CD14-positive monocyte (primary cell): Measurements from ENCODE around the gene ZAR1L. TPM values are rescaled to one million over a fixed set of nuclear protein-coding genes. Genes with fewer than 3 reads are reported as not detected.

Experiments
- DNase-seq, 3 donors: peaks; one replicate each; pipeline ENCODE4 v3.0.0-alpha.2; 2011 to 2022
- H2AFZ ChIP-seq: 2 replicates; pipeline ENCODE4 v1.6.0; 2012; ENCODE audit warnings: mild to moderate bottlenecking, low read depth, low read length, inconsistent platforms; ENCODE audit not compliant: insufficient read depth, poor library complexity, severe bottlenecking
- H3K27ac ChIP-seq, 2 donors: 1 replicate in 1 of 2; 2 replicates in 1 of 2; pipeline ENCODE4 v1.5.1; 2012 to 2013; ENCODE audit warnings: low read length in 2 of 2, control low read depth in 1 of 2, inconsistent platforms in 1 of 2, low read depth in 1 of 2, mild to moderate bottlenecking in 1 of 2
- H3K27me3 ChIP-seq, 2 donors: one replicate each; pipeline versions ENCODE4 v1.6.0 to v1.6.1; 2011 to 2013; ENCODE audit warnings: low read length in 2 of 2; ENCODE audit not compliant: control insufficient read depth in 2 of 2, insufficient read depth in 2 of 2
- H3K36me3 ChIP-seq, 2 donors: replicated peaks in 1 of 2; 1 replicate in 1 of 2; 2 replicates in 1 of 2; pipeline versions ENCODE4 v1.5.1 to v1.6.1; 2012 to 2013; ENCODE audit warnings: low read length in 2 of 2, control low read depth in 1 of 2, inconsistent platforms in 1 of 2, mild to moderate bottlenecking in 1 of 2; ENCODE audit not compliant: insufficient read depth in 2 of 2, control insufficient read depth in 1 of 2
- H3K4me1 ChIP-seq, 2 donors: 1 replicate in 1 of 2; 2 replicates in 1 of 2; pipeline versions ENCODE4 v1.5.1 to v1.6.1; 2012 to 2013; ENCODE audit warnings: low read length in 2 of 2, control low read depth in 1 of 2, inconsistent platforms in 1 of 2, mild to moderate bottlenecking in 1 of 2, moderate library complexity in 1 of 2; ENCODE audit not compliant: insufficient read depth in 2 of 2, control insufficient read depth in 1 of 2
- H3K4me2 ChIP-seq: replicated peaks from 2 replicates; pipeline ENCODE3; 2012; ENCODE audit warnings: low read length, moderate library complexity, mild to moderate bottlenecking; ENCODE audit not compliant: poor library complexity, severe bottlenecking; ENCODE audit errors: extremely low read depth
- H3K4me3 ChIP-seq, 3 experiments: fragments of 200-600 bp in 1 of 3; sonication (generic) in 1 of 3; replicated peaks in 1 of 3; 1 replicate in 2 of 3; 2 replicates in 1 of 3; pipeline ENCODE4 v1.5.1; 2011 to 2013; ENCODE audit warnings: low read length in 3 of 3, mild to moderate bottlenecking in 3 of 3, control low read depth in 2 of 3, low read depth in 2 of 3, inconsistent platforms in 1 of 3, moderate library complexity in 1 of 3
- H3K79me2 ChIP-seq: 2 replicates; pipeline ENCODE4 v1.6.0; 2012; ENCODE audit warnings: mild to moderate bottlenecking, control low read depth, inconsistent platforms, low read length, moderate library complexity; ENCODE audit not compliant: insufficient read depth
- H3K9ac ChIP-seq: 2 replicates; pipeline ENCODE4 v1.6.0; 2017; ENCODE audit warnings: low read length, mild to moderate bottlenecking; ENCODE audit not compliant: insufficient read depth, poor library complexity, severe bottlenecking
- H3K9me3 ChIP-seq, 2 donors: replicated peaks in 1 of 2; 1 replicate in 1 of 2; 2 replicates in 1 of 2; pipeline versions ENCODE4 v1.5.1 to v1.6.1; 2012 to 2013; ENCODE audit warnings: low read length in 2 of 2, control low read depth in 1 of 2; ENCODE audit not compliant: control insufficient read depth in 1 of 2, insufficient read depth in 1 of 2
- H4K20me1 ChIP-seq: 2 replicates; pipeline ENCODE4 v1.6.0; 2012; ENCODE audit warnings: mild to moderate bottlenecking, low read length, control low read depth, moderate library complexity; ENCODE audit not compliant: insufficient read depth
- H3K27ac Mint-ChIP-seq, 7 donors: one replicate each; pipeline ENCODE4 v1.8.0; 2020; ENCODE audit warnings: mild to moderate bottlenecking in 7 of 7, mixed read lengths in 7 of 7, moderate library complexity in 6 of 7, inconsistent platforms in 2 of 7
- H3K27me3 Mint-ChIP-seq, 3 donors: one replicate each; pipeline ENCODE4 v1.8.0; 2021 to 2022; ENCODE audit warnings: low read depth in 3 of 3, mild to moderate bottlenecking in 3 of 3, mixed read lengths in 3 of 3, moderate library complexity in 3 of 3, inconsistent platforms in 1 of 3
- H3K36me3 Mint-ChIP-seq, 2 donors: one replicate each; pipeline ENCODE4 v1.8.0; 2020; ENCODE audit warnings: mixed read lengths in 2 of 2, inconsistent platforms in 1 of 2, mild to moderate bottlenecking in 1 of 2
- H3K4me1 Mint-ChIP-seq: one replicate; pipeline ENCODE4 v1.8.0; 2020; ENCODE audit warnings: mild to moderate bottlenecking, mixed read lengths
- H3K4me3 Mint-ChIP-seq, 2 donors: one replicate each; pipeline ENCODE4 v1.8.0; 2020; ENCODE audit warnings: mild to moderate bottlenecking in 2 of 2, mixed read lengths in 2 of 2, moderate library complexity in 1 of 2
- H3K9me3 Mint-ChIP-seq, 7 donors: one replicate each; pipeline ENCODE4 v1.8.0; 2020 to 2022; ENCODE audit warnings: mixed read lengths in 7 of 7, mild to moderate bottlenecking in 6 of 7, moderate library complexity in 6 of 7, inconsistent platforms in 2 of 7
- CTCF ChIP-seq: fragments of 200-600 bp; IDR thresholded peaks from one replicate; pipeline ENCODE4 v1.8.0; 2022; ENCODE audit warnings: antibody characterized with exemption, mild to moderate bottlenecking
- WGBS: methylation state at CpG from one replicate; pipeline ENCODE4 v1.1.5; 2013; ENCODE audit warnings: missing lambda C conversion rate; ENCODE audit not compliant: insufficient coverage; 5-methylcytosine and 5-hydroxymethylcytosine counted together
- intact Hi-C, 2 donors: fragments of 100-400 bp; cut with micrococcal nuclease; formaldehyde crosslinking; loops; one replicate each; pipeline versions ENCODE4 v1.15.0 to v1.15.1; 2023
- polyA plus RNA-seq, 3 donors: library from polyadenylated mRNA; depleted of rRNA in 1 of 3; unstranded in 2 of 3; stranded (reverse) in 1 of 3; fragments of 300-500 nt in 2 of 3; fragments of >200 nt in 1 of 3; fragmentation: Illumina TruSeq in 2 of 3; gene quantifications; 1 replicate in 2 of 3; 2 replicates in 1 of 3; pipeline ENCODE4 v1.2.3, GENCODE V29; 2012 to 2021

Gene ZAR1L
- polyA plus RNA-seq, 3 donors, result not detected

DNA sequence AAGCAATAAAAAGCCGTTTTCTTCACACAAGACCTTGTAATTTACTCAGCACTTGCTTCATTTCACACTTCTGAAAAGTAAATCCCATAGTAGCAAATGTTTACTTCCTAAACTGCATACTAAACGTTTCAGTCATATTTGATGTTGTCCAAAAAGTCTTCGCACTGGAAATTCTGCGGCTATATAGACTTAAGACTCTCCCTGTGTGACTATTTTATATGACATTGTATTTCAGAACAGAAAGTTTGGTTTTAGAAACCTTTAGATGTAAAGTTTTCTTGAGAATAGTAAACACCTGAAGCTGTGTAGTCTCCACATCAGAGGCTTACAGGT lies 29.6 kb downstream of the ZAR1L start:
- no CpG with 5 or more reads among the region's 4 CpGs for WGBS
- H3K27ac ChIP-seq, result no peak overlapping the region
- intact Hi-C loops, result no loop called here
- no peak overlapping the region for H3K4me3 Mint-ChIP-seq
- no peaks in the 10 kb centered on the region for H3K27me3 Mint-ChIP-seq
- no peak for DNase-seq
- H3K4me2 ChIP-seq, result no peak overlapping the region
- H3K36me3 ChIP-seq, result peaks cover 63 to 93% of the 10 kb centered on the region in 2 donors
- no peaks in the 10 kb centered on the region for H4K20me1 ChIP-seq
- no peak overlapping the region for H2AFZ ChIP-seq
- no peak overlapping the region for H3K4me3 ChIP-seq
- H3K9me3 ChIP-seq, result no peaks in the 10 kb centered on the region
- H3K9ac ChIP-seq, result no peak overlapping the region
- no peak for TF ChIP-seq CTCF
- no peaks in the 10 kb centered on the region for H3K4me1 Mint-ChIP-seq
- H3K9me3 Mint-ChIP-seq, result no peaks in the 10 kb centered on the region
- no peak overlapping the region for H3K27ac Mint-ChIP-seq
- no peaks in the 10 kb centered on the region for H3K4me1 ChIP-seq
- H3K36me3 Mint-ChIP-seq, result peaks cover 60 to 73% of the 10 kb centered on the region in 2 donors
- no peaks in the 10 kb centered on the region for H3K27me3 ChIP-seq
- H3K79me2 ChIP-seq, result no peaks in the 10 kb centered on the region

DNA sequence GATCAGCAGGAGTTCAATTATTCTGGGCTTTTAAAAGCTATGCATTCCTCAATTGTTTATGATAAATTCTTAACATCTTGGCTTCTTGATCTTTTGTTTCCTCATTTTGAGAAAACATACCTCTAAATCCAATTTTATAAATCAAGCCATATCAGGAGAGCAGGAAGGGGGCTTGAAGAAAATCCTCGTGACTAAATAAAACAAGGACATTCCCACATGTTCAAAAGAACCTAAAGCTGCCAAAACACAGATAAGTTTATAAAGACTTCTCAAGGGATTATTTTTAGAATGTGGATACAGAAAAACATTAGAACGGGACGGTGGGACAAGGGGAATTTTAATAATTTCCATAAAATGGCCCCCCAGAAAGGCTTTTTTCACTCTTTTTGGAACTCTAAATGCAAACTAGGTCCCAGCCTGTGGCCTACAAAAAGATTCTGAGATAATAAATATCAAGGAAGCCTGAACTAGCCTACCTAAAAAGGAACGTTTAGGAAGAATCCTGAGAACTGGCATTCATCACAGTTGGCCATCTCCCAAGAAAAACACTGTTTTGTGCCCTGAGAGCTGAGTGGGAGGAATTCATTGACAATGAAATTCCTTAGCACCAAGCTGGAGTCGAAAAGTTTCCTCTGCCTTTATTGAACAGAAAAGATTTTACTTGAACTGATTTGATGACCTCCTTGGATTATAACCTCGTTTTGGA lies 30.1 kb downstream of the ZAR1L start:
- H3K4me2 ChIP-seq, result no peak overlapping the region
- H3K36me3 Mint-ChIP-seq, result peaks cover 57 to 72% of the 10 kb centered on the region in 2 donors
- H3K79me2 ChIP-seq, result no peaks in the 10 kb centered on the region
- H3K4me1 ChIP-seq, result no peaks in the 10 kb centered on the region
- no peaks in the 10 kb centered on the region for H3K27me3 ChIP-seq
- H3K9me3 ChIP-seq, result no peaks in the 10 kb centered on the region
- no CpG with 5 or more reads among the region's 6 CpGs for WGBS
- intact Hi-C loops, result no loop called here
- H3K4me3 ChIP-seq, result no peak overlapping the region
- no peaks in the 10 kb centered on the region for H3K4me1 Mint-ChIP-seq
- peaks cover 63 to 93% of the 10 kb centered on the region in 2 donors for H3K36me3 ChIP-seq
- no peak overlapping the region for H3K9ac ChIP-seq
- no peaks in the 10 kb centered on the region for H3K9me3 Mint-ChIP-seq
- H3K27me3 Mint-ChIP-seq, result no peaks in the 10 kb centered on the region
- no peaks in the 10 kb centered on the region for H4K20me1 ChIP-seq
- H3K4me3 Mint-ChIP-seq, result no peak overlapping the region
- H3K27ac ChIP-seq, result no peak overlapping the region
- no peak overlapping the region for H3K27ac Mint-ChIP-seq
- no peak overlapping the region for H2AFZ ChIP-seq
- no peak for DNase-seq
- TF ChIP-seq CTCF, result no peak
